LHCN-M2 (cell line): ENCODE results near the gene TOP3B. TPM values are rescaled to one million over a fixed set of nuclear protein-coding genes. Genes with fewer than 3 reads are reported as not detected.

Source experiments
- DNase-seq: peaks from one replicate; pipeline ENCODE4 v3.0.0-alpha.2; 2012; ENCODE audit warnings: low read depth
- total RNA-seq: library from RNA; depleted of rRNA; stranded (reverse); fragments of >200 nt; gene quantifications from 2 replicates; pipeline ENCODE4 v1.2.3, GENCODE V29; 2014

The TOP3B gene
- total RNA-seq, 1 experiment from 2014 or later = 27.4 TPM

DNA sequence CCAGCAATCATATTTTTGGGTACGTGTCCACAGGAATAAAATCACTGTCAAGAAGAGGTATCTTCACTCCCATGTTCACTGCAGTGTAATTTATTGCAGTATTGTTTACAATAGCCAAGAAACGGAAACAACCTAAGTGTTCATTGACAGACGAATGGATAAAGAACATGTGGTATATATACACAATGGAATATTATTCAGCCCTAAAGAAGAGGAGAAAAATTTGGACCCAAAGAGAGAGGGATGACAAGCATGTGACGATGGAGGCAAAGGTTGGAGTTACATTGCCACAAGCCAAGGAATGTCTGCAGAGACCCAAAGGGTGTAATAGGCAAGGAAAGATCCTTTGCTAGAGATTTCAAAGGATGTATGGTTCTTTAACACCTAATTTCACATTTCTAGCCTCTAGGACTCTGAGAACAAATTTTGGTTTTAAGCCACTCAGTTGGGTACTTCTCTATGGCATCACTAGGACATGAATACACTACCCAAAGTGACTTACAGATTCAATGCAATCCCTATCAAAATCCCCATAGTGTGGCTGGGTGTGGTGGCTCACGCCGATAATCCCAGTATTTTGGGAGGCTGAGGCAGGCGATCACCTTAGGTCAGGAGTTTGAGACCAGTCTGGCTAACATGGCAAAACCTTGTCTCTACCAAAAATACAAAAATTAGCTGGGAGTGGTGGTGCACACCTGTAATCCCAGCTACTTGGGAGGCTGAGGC lies 31.1 kb upstream of the TOP3B start:
- no peak for DNase-seq

DNA sequence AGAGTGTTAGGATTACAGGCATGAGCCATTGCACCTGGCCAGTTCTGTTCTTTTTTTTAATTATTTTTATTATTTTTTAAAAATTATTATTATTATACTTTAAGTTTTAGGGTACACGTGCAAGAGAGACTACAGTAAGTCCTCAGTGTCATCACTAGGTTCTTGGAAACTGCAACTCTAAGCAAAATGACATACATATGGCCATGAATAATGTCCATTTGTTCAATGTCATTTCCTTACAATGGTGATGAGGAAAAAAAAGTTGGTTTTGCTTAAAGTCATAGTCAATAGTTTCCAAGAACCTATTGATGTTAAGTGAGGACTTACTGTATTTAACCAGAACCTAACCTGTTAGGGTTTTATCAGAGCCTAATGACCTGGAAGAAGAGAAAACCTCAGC lies 29.4 kb upstream of the TOP3B start:
- DNase-seq = no peak

DNA sequence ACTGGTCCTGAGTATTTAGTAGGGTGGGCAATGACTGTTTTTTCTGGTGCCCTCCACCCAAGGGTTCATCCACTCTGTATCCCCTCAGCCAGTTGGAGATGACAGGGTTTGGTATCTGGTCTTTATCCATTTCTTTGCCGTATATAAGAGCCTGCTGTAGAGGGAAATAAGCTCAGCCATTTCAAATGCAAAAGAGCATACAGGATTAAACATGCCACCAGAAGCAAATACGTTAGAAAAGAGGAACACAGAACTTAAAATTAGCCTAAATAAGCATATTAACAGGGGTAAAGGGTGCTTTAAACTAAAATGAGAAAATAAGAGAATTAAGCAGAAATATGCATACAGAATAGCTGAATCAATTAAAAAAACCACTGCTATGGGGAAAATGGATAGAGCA lies 27.8 kb upstream of the TOP3B start:
- DNase-seq = no peak

DNA sequence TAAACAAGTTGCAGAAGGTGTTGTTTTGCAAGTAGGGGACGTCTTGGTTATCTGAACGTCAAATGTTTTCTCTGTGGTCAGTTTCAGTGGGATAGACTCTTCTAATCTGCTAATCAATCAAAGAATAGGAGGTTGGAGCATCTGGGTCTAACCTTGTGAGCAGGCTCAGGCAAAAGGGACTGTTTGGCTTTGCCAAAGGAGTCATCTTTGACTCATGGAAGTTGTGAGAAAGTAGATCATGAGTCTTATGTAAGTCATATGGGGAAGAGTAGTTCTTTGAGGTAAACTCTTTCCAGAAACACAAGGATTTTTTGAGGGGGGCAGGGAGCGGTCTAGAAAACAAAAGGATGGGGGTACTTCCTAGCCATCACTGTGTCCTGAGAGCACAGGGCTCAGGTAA lies 27.1 kb upstream of the TOP3B start:
- DNase-seq = no peak

DNA sequence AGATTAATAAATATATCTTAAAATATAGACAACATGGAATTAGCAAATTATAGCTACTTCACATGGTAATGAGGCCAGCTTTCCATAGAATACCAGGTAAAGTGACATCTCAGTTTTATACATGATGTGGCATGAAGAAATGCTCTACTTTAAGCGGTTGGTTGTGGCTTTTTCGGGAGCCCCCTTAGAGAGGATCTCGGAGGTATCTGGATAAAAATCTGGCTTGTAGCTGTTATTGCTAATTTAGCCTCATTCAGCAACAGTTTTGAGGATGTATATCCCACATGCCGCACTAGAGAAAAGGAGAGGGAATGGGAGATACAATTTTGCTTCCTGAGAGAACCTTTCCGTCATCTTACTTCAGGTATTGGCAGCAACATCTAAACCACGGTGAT lies 24.0 kb upstream of the TOP3B start:
- no peak for DNase-seq

DNA sequence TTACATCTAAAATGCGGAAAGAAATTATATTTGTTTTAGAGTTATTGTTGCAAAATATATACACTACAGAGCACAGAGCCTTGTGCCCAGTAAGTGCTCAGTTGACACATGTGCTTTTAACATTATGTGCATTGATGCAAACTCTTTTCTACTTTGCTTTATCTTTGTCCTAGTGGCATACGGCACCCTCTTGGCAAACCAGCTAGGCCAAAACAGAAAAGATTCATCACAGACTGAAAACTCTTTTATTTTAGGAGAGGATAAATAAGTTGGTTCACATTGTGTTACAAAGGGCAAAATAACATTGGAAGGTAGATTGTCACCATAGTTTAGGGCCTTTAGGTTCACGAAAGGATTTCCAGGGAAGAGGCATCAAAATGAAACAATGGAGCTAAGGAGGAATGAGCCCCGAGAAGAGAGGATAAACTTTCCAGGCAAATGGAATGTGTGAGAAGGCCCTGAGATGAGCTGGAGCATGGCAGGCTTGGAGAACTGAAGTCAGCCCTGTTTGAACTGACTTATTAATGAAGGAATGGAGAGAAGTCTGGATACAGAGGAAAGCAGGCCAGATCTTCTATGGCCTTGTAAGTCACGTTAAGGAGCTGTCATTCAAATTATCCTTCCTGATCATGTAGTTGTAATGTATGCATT lies 23.5 kb upstream of the TOP3B start:
- DNase-seq = no peak

DNA sequence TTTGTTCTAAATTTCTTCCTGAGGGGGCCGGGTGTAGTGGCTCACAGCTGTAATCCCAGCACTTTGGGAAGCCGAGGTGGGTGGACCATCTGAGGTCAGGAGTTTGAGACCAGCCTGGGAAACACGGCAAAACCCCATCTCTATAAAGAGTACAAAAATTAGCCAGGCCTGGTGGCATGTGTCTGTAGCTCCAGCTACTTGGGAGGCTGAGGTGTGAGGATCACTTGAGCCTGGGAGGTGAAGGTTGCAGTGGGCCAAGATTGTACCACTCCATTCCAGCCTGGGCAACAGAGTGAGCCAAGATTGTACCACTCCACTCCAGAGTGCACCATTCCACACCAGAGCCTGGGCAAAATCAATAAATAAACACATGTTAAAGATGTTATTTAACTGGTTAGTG lies 20.6 kb upstream of the TOP3B start:
- no peak for DNase-seq

DNA sequence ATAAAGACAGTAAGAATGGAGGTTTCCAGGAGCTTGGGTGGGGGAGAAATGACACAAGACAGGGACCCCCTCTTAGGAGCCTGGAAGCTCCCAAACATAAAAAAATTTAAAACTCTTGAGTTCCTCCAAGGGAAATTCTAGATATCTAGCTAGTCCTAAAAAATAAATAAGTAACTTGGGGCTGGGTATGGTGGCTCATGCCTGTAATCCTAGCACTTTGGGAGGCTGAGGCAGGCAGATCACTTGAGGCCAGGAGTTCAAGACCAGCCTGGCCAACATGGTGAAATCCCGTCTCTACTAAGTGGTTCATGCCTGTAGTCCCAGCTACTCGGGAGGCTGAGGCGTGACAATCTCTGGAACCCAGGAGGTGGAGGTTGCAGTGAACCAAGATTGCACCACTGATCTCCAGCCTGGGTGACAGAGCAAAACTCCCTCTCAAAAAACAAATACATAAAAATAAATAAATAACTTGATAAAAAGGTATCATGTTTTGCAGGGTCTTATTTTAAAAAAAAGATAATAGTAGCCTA lies 20.0 kb upstream of the TOP3B start:
- DNase-seq = no peak

DNA sequence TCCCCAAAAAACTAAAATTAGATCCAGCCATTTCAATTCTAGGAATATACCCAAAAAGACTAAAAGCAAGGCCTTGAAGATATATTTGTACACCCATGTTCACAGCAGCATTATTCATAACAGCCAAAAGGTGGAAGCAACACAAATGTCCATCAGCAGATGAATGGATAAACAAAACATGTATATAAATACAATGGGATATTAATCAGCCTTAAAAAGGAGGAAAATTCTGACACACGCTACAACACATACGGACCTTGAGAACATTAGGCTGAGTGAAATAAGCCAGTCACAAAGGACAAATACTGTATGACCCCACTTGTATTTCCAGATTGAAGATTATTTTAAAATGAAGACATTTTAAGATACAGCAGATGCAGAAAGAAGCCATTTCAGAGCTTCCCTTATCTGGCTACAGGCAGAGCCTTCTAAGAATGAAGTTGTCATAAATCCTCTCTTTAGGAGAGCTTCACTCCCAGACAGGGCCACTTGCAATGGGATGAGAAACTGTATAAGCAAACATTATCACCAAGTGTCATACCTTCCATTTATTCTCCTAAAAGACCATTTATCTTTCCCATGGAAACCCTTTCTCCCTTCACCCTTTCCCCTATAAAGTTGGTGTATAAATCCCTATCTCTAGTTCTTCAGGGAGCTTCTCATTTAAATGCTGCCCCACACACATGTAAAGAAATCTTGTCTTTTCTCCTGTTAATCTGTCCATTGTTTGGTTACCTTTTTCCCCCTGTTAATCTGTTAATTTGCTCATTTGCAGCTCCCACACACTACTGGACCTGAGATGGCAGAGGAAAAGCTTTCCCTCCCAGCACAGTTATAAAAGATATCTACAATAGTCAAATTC lies 19.3 kb upstream of the TOP3B start:
- no peak for DNase-seq

DNA sequence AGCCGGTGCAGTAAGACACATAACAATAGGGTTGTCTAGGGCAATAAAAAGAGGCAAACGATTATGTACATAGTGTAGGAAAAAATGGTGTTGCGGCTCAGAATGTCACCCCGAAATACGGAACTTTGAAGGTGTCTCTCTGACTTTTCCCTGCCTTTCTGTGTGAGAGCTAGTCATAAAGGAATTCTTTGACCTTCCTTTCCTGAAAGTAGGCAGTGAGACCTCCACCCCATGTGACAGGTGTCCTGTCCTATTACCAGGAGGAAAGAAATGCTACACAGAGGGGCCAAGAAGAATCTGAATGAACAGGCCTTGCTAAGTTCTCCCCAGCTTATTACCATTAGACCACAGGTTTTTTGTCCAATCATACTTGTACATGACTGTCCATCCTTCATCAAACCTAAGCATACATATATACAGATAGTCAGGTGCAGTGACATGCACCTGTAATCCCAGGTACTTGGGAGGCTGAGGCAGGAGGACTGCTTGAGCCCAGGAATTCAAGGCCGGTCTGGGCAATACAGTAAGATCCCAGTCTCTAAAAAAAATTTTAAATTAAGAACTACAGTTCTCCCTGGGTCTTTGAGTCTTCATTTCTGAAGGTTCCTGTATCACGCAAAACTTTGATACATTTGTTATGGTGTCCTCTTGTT lies 16.1 kb upstream of the TOP3B start:
- DNase-seq = no peak

DNA sequence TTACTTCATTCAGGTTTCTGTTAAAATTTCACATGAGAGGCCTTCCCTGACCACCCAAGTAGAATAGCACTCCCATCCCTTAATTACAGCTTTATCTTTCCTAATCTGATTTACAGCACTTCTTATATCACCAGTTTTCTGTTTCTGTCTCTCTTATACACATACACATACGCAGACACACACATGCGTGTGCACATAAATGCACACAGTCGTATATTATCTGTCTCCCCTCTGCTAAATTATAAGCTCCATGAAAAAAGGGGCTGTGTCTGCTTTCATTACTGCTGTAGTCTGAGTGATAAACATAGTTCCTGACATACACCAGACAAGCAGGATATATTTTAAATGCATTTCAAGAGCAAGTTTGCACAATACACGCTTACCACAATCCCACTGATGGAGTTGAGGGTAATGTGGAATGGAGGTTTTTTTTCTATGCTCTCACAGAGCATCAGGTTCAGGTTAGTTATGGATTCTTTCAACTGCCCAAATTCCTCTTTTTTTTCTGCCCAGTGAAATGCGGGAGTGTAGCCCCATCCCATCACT lies 13.7 kb upstream of the TOP3B start:
- no peak for DNase-seq

DNA sequence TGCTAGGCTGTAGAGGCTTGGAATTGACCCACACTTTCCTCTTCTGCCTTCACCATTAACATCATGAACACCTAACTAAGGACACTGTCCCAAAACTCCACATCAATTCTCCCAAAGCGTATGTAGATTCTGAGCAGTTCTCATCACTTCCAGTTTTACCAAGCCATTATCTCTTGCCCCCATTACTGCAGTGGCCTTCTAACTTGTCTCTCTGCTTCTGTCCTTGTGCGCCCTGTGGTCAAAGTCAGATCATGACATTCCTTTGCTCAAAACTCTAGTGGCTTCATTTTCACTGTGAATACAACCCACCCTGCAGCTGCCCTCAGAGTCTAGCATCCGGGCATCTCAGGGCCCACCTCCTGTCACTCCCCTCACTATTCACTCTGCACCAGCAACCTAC lies 13.1 kb upstream of the TOP3B start:
- no peak for DNase-seq

DNA sequence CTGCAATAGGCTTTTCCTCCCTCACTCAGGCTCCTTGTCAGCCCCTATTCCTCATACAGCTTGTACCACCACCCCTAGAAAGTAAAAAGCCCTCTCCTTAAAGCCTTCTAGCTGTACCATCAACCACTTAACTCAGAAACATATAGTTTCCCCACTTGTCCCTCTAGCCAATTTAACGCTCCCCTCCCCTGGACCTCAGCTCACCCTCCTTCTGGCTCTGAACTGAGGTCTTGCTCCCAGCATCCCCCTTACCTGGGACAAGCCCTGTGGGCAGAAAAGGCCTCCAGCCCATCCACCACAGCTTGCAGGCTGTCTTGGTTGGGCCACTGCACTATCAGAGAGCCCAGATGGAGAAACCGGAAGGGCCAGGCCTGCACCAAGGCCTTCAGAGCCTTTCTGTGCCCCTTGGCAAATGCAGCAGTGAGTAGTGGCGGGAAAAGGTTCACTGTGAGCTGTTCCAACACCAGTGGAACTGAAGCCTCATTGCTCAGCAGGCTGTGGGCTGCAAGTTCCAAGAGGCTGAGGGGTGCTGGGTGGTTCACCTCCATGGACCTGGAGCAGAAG lies 12.4 kb upstream of the TOP3B start:
- no peak for DNase-seq

DNA sequence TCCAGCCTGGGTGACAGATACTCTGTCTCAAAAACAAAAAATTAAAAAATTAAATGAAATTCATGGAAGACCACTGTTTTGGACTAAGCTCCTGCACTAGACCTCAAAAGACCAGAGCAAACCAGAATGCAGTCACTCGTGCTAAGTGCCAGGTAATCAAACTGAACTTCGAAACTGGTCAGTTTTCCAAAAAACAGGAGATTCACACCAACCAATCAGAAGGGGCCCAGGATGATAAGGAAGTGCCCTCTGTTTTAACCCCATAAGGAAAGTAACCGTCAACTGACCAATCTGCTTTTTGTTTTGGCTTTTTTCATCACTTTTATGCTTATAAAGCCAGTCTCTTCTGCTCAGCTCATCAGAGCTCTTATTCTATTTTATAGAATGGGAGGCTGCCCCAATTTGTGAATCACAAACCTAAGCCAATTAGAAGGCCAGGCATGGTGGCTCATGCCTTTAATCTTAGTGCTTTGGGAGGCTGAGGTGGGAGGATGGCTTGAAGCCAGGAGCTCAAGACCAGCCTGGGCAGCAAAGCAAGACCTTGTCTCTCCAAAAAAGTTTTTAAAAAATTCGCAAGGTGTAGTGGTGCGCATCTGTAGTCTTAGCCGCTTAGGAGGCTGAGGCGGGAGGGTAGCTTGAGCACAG lies 10.1 kb upstream of the TOP3B start:
- no peak for DNase-seq

DNA sequence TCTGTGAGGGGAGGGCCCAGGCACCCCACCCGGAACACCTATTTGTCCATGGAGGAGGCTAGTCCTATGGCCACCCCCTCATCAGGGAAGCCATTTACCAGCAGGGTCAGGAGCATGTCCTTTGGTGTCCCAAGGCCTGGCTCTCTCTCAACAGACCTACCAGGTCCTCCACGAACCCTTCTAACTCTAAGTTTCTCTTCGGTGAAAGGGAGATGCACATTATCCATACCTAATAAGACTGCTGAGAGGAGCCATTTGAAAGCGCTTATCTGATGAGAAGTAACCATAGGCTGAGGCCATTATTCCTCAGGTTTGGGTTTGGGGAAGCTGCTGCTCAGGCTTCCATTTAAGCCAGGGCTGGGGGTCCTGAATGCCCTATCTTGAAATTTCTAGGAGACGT lies 9.2 kb upstream of the TOP3B start:
- DNase-seq = no peak

DNA sequence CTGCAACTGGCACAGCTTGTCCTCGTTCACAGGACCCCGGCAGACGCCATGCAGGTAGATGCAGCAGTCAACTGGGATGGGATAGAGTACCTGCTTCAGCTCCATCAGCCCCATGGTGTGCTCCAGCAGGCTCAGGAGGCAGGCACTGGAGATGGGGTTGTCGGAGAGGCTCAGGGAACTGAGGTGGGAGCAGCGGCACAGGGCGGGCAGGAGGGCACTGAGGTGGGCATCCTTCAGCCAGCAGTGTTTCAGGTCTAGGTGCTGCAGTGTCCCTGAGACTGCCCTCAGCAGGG lies 8.7 kb upstream of the TOP3B start:
- no peak for DNase-seq

DNA sequence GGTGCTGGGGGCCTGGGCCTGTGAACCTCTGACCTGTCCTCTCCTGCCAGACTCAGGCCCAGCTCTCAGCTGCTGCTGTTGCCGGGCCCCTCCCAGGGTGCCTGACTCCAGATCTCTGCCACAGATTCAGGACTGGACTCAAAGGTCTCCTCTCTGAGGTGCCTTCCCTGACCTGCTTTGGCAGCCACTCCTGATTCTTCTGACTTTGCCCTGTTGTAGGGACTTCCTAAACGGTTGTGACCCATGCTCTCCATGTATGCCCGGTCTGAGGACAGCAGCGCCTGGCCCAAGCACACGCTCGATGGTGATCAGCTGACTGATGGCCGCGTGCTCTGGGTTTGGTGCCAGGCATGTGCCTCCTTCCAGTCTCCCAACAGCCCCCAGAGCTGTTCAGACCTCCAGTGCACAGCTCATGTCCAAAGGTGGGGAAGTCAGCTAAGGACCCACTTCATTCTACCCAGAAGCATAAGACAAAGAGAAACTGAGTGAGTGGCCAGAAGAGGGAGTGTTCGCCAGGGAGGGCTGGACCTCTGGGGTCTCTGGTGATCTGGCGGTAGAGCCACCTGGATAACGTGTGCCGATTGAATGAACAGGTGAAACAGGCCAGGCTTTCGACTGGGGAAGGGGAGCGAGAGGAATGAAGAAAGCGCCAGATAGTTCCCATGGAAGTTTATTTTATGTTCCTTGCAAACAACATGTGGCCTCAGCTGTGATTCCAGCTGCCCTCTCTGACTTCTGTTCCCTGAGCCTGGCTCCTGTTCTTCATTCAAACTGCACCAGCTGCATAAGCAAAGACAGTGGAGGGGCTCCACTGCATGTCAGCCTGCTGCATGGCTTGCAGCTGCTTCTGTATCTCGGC lies 8.1 kb upstream of the TOP3B start:
- peak; percentile 47 for DNase-seq

DNA sequence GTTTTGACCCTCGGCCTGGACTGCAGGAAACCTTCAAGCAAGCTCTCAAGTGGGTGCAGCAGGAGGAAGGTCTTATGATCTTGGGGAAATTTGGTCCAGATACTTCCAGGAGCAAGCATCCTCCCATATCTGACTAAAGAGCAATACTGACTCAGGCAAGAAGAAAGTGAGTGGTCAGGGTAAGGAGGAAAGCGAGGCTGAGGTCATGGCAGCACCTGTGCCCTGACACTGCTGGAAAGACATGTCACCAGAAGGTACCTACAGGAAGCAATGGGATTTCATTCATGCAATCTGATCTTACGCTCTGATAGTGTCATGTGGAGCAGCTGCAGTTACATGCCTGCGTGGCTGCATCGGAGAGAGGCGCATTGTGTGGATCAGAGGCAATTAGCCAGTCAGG lies 6.5 kb upstream of the TOP3B start:
- no peak for DNase-seq

DNA sequence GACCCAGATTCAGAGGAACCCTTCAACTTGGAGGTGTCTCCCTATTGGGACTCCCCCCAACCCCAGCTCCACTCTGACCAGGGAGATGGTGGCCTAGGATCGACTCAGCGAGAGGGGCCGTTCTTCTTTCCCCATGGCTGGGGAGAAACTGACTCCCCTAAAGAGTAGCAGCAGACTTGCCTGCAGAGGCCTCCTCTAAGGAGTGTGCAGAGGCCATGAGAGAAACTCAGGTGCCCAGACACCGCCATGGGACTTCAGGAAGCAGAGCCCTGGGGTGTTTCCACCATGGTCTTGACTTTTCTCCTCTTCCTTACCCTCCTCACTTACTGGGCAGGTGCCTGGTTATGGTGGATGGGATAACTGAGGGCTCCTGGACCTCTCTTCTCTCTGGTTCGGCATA lies 2.6 kb upstream of the TOP3B start:
- DNase-seq = no peak

DNA sequence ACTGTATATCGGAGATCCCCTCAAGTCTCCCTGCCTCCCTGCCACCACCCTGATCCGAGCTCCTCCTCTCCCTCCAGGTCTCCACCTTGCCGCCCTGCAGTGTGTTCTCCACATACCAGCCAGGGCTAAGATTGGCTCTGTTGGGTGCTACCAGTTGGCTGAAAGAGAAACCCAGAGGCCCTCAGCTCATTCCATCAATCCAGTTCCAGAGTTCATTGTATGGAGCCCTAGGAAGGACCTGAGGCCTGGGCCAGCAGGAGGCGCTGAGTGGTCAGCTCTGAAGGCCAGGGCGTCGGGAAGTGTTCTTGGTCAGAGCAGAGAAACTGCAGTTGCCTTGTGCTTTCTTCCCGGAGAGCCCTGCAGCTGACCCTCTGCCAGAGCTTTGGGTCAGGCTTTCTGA lies 2.2 kb upstream of the TOP3B start:
- DNase-seq = peak; percentile 26
